ENCODE results near the gene LRP2BP.

DNA sequence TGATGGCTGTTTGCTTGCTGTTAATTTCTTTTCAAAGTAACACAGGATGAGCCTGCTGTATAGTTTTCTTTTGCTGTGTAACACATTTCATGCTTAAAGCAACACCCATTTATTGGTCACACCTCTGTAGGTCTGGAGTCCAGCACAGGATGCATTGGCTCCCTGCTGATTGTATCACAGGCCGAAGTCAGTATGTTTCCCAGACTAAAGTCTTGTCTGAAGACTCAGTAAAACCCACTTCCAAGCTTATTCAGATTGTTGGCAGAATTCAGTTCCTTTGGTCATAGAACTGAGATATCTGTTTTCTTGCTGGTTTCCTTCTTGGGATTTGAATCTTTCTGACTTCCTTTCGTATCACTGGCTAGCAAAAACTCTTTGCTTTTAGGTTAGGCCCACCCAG is 54.3 kb downstream of the LRP2BP start:
- TF ChIP-seq CTCF (conservative IDR thresholded peaks at IDR 0.05; ENCODE audit: low read length) (no peak), EZH2phosphoT487 (IDR thresholded peaks at IDR 0.05; ENCODE audit: borderline replicate concordance, low read depth, low read length) (no peak)

All from OCI-LY7 (cell line).